Esophagus muscularis mucosa (tissue), 3 donors: ENCODE measurements around the gene BCR.
A peak's percentile ranks its signal among the peaks of the same experiment; 100 is the strongest.

Experiments
- CTCF ChIP-seq, 3 experiments: fragments of 200-600 bp in 2 of 3; fragments of 450-650 bp in 1 of 3; sonication (generic) in 2 of 3; IDR thresholded peaks; one replicate each; pipeline ENCODE4 v1.5.1; 2017 to 2019; ENCODE audit warnings: antibody characterized with exemption in 3 of 3, mild to moderate bottlenecking in 2 of 3, moderate library complexity in 1 of 3
- POLR2AphosphoS5 ChIP-seq, 2 donors: sonication (generic); formaldehyde crosslinking; IDR thresholded peaks; one replicate each; pipeline ENCODE4 v1.6.1; 2017; ENCODE audit warnings: antibody characterized with exemption in 2 of 2

GRCh38 chr22:23283591-23284503 is 103.5 kb downstream of the BCR start:
- TF ChIP-seq CTCF (IDR thresholded peaks at IDR 0.05) (no peak), POLR2AphosphoS5 (IDR thresholded peaks at IDR 0.05) (peak in 1 of 2 donors; percentile 65)
